ENCODE measurements around the gene DSCAM.

Gene DSCAM

DNA sequence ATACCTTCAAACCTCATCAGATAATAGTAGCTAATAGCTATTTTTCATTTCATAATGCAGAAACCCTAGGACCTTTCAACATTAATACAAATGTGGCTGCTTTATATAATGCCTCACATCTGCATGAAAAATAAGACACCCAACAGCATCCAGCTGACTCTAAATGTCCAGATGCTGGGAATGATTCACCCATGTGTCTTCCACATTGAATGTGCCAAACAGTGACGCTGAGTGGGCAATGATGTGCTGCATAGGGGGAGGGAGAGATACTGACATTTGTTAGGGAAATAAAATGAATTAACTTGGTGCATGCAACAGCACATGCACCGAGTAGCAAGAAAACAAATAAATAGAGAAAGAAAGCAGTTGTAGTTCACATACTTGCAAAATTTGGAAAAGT lies 199.3 kb downstream of the DSCAM start:
- no peak for DNase-seq

DNA sequence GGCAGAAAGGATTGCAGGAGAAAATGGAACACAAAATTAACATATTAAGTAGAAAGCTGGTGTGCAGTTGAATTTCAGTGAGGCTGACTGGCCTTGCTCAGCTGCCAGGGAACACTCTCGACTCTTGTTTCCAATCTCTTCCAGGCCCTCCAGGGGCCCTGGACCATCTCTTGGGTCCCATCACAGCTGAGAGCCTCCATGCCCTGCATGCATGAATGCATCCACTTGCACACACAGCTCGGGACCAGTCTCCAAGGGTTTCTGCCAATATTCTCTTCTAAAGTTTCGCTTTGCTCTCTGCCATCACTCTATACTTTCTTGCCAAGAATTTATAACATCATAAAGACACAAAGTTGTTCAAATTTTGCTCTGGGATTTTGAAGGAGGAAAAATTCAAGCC lies 200.3 kb downstream of the DSCAM start:
- DNase-seq = no peak

DNA sequence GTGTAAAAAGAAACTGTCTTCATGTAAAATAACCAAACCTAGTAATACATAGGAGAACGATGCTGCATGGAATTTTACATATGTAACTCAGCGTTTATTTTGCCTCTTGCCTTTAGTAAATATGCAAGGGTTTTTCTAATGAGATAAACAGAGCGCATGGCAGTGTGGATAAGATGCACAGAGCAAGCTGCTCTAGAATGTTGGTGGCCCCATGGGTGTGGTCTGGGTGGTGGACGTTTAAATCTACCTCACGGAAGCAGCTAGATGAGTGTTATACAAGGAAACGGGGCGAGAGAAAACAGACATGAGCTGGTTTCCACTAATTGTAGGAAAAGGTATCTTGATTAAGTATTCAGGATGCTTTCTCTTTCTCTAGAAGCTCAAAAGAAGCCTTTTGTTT lies 205.9 kb downstream of the DSCAM start:
- DNase-seq = no peak

DNA sequence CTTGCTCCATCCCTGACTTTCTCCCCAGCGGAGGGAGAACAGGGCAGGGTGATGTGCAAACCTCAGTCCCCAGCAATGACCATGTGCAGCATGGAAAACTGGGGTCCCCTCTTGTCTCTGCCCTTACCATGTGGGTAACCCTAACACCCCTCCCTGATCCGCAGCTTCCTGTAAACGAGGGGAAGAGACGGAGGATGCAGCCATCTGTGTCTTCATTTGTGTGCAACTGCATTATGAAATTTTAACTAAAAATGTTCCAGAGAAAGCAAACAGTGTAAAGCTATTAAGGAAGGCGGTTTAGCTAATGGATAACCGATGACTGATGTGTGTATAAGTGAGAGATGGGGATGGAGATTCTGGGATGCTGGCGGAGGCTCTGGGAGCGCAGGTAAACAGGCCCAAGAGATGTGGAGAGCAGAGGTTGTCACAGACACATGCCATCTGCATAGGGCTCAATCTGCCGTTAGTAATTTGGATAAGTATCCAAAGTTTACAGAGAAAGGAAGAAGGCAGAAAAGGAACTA lies 206.6 kb downstream of the DSCAM start:
- no peak for DNase-seq

DNA sequence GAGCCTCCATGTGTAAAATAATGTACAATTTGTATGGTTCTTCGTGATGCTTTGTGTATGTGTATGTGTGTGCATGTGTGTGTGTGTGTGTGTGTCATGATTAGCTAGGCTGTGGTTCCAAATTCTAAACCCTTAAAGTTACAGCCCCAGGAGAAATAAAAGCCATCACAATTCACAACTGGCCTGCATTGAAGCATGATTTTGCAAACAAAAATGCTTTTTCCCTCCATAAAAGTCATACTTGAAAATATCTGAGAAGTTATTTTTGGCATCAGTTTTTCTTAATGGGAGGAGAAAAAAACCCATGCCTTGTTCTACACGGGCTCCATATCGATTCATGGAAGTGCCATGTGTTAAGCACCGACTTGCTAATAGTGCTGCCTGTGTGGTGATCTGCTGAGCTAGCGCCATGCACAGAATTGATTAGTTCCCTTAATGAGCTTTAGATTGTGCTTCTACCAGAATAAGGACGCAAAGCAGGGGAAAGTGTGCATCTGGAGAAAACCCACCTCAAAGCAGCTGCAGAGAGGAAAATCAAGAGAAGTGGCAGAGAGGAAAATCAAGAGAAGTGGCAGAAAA lies 207.3 kb downstream of the DSCAM start:
- DNase-seq = no peak

DNA sequence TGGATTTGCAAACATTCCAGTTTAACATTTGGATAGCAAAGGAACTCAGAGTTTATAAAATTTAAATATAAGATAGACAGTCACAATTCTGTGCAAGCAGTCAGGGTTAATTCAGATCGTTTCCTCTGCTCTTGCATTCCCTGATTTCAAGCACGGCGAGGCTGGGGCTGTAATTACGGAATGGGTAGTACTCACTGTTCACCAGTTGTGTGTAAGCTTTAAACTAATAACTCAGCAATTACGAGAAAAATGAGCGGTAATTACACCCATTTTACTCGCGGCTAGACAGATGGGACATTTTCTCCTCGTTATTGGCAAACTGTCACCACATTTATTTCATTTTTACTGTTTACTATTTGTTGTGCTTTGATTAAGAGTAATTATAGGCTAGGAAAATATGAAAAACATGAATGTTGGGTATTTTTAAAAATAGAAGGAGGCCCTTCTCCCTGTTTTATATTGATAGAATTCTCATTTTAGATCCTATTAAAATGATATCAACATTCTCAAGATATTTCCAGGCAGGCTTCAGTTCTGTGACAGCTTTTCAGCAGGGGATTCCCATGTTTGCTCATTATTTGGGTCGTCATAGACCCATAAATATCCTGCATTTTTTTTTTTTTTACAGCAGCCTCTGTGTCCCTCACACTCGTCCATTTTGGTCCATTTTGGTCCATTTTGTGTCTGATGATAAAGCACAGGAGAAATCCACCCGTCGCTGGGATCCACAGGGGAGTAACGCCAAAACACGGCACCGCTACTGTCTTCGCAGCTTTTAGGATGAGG lies 208.3 kb downstream of the DSCAM start:
- DNase-seq = no peak

DNA sequence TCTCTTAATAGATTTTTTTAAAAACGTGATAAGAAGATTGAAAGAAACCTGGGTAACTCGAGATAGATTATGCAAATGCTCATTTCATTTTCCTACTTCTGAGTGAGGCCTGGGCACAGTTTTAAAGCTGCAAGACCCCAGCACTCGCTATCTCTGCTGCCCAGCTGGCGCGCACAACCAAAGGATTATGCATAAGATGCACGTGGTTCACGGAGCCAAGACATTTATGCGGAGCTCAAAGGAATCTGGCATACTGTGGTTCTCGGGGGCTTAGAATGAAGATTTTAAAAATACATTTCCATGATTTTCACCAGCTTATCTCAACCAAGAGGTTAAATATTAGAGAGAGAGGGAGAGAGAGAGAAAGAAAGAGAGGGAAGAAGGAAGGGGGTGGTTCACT lies 210.9 kb downstream of the DSCAM start:
- DNase-seq = no peak

DNA sequence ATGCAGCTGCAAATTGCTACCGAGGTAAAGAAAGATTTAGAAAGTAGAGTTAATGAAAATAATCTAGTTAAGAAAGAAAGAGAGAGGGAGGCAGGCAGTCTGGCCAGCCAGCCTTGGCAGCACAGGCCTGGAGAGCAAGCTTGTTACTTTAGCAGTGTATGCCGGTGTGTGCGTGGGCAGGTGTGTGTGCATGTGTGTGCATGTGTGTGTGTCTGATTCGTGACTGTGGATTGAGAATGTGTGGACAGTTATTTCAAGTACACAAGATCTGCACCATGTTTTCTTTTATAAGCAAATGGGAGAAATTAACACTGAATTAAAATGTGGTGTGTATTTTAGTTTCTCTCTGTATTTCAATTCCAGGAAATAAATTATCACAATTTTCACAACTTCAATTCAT lies 211.6 kb downstream of the DSCAM start:
- DNase-seq = no peak

DNA sequence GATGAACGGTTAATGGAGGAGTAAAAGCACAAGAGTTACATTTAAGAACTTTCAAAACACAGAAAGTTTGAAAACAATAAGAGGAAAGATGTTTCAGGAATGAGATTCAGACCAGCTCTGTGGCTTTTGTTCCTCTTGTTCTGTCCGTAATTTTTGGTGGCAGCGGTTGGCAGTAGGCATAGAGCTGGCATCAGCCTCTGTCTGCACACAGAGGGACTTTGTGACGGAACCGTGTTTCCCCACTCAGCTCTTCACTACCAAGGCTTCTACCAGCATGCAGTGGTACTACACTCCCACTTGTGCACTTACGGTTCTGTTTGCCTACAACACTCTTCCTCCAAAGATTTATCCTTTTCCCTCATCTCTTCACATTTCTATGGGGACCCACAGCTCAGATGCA lies 212.8 kb downstream of the DSCAM start:
- DNase-seq = no peak

DNA sequence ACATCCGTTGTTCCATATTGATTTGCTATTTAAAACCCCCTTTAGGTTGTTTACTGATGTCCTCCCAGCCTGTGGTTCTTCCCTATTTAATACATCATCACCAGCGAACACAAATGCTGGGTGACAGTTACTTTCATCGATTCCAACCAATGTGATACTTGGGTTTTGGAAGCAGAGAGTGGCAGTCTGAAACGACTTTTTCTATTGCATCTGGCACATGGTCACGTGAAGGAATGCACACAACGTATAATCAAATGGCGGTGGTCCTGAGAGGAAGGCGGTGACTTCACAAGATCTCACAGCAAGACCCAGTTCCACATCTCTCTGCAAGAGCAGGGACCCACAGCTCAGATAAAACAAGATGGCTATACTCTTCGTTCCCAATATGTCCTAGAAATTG lies 213.9 kb downstream of the DSCAM start:
- no peak for DNase-seq

DNA sequence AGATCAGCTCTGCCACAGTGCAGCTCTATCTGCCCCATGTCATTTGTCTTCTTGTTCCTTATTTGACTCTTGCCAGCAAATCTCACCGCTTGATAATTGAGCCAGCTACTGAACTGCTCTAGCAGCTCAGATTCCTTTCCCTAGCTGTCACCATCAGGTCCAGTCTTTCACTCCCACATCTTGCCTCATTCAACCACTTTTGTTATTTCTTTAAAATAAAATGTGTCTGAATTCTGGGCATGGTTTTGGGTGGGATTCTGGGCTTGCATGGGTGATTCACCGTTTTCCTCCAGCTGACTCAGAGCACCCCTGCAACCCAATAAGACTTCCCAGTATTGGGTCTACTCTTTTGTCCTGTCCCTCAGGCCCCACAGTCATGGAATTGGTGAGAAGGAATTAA lies 215.7 kb downstream of the DSCAM start:
- no peak for DNase-seq

DNA sequence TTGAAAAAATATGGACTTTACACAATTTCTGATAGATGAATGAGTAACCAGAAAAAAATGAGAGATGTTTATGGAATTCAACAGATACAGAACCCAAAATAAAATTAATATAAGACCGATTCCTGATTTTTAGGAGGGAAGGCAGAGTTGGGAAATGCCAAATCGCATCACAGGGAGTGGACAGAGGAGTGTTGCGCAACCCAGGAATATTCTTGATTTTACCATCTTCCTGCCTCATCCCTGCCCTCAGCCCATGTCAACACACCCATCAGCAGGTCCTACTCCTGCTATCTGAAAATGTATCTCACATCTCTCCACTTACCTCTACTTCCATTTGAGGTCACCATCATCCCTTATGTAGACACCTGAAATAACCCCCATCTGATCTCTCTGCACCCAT lies 221.0 kb downstream of the DSCAM start:
- no peak for DNase-seq

DNA sequence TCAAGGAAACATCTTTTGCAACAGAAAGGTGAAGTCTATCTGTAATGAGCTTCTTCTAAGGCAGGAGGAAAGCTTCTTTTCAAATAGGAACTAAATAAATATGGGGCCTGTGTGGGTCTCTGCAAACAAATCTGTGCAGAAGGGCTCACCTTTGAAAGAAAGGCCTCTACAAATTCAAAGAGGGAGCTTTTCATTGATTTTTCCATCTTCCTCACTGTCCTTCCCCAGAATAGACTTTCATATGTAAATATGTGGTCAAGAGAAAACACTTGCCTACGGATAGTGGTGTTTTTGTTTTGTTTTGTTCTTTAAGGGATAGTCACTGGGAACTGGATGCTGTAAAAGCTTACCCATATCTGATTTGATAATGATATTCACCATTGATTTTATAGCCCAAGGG lies 223.4 kb downstream of the DSCAM start:
- no peak for DNase-seq

DNA sequence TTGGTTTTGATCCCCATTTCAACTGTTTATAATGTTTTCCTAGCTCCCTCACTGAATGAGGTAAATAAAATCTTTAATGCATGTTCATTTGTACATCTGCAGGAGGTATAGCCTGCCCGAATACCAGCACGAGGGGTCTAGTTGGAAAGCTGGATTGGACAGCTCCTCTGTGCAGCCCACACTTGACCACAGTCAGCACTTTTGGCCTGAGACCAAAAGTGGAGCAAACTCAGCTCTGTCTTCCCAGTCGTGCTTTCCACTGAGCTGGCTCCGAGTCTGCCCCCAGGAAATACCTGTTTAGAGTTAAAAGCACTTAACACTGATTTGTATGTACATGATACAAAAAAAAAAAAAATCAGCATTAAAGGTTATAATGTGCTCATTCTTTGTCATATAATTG lies 224.4 kb downstream of the DSCAM start:
- DNase-seq = no peak

DNA sequence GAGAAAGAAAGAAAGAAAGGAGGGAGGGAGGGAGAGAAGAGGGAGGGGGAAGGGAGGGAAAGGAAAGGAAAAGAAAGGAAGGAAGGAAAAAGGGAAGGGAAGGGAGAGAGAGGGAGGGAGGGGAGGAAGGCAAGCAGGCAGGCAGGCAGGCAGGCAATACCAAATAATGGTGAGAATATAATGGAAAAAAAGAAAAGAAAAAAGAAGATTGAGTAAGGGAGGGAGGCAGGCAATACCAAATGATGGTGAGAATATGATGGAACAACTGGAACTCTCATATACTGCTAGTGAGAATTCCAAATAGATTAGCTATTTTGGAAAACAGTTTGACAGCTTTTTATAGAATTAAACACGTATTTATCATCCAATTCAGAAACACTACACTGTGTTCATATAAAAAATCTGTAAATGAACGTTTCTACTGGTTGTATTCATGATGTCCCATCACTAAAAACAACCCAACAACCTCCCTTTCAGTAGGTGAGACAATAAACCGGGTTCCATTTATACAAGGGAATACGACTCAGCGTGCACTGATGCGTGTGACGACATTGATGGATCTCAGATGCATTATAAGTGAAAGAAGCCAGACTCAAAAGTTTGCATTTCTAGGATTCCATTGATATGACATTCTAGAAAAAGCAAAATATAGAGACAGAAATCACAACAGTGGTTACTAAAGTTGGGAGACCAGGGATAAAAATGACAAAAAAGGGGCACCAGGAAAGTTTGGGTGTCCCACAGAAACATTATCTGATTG lies 226.4 kb downstream of the DSCAM start:
- DNase-seq = no peak

DNA sequence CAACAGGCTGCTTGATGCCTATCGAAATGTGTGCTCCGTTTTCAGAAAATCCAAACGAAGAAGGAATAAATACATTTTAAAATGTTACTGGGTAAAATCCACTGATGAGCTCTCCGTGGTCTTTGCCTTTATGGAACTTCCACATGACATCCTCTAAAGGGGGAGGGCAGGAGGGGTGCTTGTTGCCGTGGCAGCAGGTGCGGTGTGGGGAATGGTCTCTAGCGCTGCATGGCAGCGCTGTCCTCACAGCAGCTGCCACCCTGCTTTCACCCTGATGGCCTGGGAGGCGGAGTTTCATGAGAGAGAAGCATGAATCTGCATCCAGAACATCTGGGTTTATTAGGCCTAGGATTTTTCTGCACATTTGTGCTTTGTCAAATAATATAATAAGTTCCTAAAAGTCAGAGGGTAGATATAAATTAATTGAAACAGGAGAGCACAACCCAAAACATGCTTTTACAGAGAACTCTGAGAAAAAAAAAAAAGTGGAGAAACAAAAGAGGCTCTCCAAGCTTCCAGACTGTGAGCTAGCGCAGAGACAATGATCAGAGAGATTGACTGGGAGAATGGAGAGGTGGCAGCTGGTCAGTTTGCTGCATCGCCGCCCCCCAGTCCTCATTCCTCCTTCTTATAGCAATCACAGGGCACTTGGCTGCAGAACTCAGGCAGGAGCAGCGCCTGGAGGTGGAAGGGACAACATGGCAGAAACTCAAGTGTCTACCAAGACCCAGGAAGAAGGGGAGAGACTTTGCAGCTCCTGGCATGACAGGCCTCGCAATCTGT lies 228.6 kb downstream of the DSCAM start:
- DNase-seq = no peak

DNA sequence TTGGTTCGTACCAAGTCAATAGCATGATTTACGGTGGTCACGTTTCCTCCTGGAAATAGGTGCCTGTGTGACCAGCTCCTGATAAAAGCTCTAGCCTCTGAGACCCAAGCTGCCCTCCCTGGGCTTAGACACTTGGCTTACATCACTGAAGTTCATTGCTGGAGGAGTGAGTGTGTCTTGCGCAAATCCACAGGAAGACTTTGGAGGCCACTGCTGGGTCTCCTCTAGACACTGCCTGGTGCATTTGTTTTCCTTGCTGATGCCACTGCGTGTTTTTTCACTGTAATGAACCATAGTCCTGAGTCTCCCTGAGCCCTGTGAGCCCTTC lies 230.6 kb downstream of the DSCAM start:
- no peak for DNase-seq

DNA sequence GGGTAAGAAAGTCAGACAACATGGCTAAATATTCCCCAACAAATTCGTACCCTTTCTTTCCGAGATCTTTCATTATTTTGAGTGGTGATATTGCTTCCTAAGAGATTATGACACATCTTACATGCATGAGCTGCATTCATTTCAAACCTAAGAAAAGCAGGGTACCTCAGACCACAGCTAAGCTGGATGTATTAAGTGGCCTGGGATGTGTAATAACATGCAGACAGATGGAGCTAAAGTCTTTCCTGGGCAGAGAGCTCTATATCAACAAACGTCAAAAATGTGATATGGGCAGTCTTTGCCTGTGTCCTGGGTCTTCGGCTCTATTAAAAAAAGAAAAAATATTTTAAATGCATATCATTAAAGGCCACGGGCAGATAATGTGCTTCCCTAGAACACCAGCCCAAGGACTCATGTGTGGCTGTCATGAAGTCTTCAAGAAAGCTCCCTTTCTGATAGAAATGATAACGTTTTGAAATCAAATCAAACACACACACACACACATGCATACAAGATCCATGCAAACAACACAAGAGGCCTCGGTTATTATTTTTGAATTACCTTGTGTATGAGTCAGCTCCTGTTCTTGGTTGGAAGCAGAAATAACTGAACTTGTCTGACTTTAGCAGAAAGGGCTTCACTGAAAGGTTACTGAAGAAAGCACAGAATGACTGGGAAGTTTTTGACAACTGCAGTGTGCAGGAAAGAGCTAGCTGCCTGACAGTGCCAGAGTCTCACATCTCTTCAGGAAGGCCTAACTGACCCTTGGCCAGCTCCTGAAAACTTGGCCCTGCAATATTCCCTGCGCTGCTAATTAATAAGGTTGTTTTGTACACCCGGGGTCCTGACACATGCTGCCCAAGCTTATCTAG lies 231.2 kb downstream of the DSCAM start:
- DNase-seq = no peak

DNA sequence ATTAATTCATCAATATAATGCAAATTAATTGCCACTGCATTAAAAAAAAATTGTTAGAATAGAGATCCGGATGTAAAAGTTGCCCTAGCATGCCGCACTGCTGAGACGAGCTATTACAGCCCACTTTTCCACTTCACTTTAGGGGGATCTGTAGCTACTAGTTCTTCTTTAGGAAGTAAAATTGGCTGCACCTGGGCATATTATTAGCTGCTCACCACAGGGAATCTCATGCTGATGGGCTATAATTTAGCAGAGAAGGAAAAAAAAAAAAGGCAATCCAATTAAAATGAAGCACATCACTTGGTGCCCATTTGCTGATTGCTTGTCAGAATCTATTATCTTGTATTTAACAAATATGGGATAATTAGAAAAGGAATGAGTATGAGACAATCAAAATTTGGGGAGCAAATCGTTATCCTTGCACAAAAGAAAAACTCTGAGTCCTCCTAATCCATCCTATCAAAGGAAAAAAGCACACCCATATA lies 233.4 kb downstream of the DSCAM start:
- no peak for DNase-seq

DNA sequence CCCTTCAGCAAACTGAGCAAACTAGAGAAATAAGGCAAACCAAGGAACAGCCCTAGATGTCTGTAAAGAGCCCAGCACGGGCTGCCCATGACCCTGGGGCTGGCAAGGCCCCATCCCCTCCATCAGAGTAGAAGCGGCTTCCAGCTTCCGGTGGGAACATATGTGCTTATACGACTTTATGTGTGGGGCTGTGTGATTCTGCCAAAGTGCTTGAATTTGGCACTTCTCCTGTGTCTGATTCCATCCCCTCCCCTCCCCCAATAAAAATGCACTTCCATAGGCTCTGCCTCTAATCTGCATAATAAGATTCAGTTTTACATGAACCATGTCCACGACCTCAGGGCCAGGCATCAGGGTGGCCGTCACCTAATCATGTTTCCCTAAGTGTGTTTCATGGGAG lies 236.6 kb downstream of the DSCAM start:
- no peak for DNase-seq

DNA sequence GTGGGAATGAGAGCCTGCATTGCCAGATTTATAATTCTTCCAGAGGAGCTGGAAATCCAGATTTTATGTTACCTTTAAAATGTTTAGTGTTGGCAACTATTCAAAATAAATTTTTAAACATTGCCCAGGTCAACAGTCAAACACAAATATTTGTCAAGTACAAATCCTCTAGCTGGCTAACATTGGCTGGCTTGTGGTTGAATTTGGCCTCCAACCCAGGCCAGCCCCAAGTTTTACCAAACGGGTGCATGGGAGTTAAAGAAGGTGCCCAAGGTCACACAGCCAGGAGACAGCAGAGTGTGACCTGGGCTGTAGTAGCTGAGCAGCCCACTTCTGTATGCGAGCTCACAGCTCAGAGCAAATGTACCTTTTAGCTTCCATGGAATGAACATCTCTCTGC lies 240.6 kb downstream of the DSCAM start:
- DNase-seq = no peak

DNA sequence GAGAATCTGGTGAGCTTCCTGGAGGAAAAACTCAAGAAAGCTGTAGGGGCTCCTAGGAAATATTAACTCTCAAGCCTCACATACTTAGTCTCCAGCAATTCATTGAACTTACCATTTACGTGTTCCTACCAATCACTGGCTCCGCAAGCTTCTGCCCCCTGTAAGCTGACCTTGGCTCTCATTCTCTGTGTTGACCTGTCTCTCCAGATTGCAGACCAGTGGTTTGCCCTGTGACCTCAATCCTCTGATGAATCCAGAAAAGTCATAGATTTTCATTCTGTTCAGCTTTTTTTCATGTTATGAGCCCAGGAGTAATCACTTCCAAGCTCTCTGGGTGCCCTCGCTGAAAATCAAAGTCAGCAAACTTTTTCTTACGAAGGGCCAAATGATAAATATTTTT lies 241.9 kb downstream of the DSCAM start:
- no peak for DNase-seq
